WI38 (cell line): ENCODE data around the gene BMI1.

ENCODE experiments used
- H3K4me3 ChIP-seq: 2 replicates; pipeline ENCODE4 v1.5.1; 2011; ENCODE audit warnings: low read depth, mild to moderate bottlenecking, control low read depth, low read length
- TF ChIP-seq, protein P1 (sequence below): IDR thresholded peaks from 2 replicates; pipeline ENCODE4 v1.5.1; 2012; ENCODE audit warnings: low read depth, mild to moderate bottlenecking, control low read depth, low read length

BMI1 gene

DNA sequence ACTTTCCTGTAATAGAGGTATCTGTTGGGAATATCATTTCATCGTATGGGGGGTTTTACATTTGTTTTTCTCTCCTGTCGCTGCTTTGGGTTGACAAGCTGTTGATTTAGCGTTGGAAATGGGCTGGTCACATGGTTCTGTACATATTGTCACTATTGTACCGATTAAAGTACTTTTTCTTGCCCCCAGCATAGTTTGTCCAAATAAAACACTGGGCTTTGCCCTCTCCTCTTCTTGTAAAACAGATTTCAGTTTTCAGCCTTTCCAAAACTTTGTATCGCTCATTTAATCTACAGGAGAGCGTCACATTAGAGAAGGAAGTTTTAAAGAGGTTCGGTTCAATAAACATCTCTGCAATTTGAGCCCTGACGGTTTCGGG is 4.0 kb downstream of the BMI1 start:
- TF ChIP-seq, protein P1, sequence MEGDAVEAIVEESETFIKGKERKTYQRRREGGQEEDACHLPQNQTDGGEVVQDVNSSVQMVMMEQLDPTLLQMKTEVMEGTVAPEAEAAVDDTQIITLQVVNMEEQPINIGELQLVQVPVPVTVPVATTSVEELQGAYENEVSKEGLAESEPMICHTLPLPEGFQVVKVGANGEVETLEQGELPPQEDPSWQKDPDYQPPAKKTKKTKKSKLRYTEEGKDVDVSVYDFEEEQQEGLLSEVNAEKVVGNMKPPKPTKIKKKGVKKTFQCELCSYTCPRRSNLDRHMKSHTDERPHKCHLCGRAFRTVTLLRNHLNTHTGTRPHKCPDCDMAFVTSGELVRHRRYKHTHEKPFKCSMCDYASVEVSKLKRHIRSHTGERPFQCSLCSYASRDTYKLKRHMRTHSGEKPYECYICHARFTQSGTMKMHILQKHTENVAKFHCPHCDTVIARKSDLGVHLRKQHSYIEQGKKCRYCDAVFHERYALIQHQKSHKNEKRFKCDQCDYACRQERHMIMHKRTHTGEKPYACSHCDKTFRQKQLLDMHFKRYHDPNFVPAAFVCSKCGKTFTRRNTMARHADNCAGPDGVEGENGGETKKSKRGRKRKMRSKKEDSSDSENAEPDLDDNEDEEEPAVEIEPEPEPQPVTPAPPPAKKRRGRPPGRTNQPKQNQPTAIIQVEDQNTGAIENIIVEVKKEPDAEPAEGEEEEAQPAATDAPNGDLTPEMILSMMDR: no peak
- H3K4me3 ChIP-seq: peak overlapping the region; percentile 67

DNA sequence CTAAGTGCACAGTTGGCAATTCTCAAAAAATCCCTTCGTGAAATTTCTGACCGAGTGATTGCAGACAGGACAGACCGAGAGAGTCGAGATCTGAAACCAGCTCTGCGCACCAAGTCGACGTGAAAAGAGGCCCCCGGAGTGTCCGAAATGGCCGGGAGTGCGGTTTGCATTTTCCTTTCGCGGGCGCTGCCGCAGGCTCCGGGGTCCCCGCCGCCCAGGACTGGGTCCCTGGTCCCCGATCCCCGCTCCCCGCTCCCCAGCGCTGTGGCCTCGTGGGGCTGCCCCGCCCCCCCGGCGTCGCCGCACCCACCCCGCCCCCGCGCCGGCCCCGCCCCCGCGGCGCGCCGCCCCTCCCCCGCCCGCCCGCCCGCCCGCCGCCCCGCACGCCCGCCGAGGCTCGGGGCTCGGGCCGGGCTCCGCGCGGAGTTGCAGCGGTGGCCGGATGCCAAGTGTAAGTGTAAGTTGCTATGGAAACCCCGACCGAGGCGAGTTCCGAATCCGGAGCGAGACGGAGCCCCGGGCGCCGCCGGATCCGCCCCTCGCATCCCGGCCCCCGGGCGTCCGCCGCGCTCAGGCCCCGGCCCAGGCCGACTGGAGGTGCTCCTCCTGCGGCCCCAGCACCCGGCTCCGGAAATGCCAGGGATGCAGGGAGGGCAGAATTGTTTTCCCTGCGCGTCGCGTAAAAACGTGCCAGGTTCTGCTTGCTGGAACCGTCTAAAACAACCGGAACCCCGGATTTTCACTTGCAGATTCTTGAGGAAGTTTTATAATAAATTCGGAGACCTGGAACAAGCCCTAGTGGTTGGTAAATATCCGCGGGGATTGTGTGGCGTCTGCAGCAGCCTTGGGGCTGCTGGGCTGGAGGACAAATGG is 4.6 kb downstream of the BMI1 start:
- H3K4me3 ChIP-seq: peak overlapping the region; percentile 67
- TF ChIP-seq, protein P1: no peak

DNA sequence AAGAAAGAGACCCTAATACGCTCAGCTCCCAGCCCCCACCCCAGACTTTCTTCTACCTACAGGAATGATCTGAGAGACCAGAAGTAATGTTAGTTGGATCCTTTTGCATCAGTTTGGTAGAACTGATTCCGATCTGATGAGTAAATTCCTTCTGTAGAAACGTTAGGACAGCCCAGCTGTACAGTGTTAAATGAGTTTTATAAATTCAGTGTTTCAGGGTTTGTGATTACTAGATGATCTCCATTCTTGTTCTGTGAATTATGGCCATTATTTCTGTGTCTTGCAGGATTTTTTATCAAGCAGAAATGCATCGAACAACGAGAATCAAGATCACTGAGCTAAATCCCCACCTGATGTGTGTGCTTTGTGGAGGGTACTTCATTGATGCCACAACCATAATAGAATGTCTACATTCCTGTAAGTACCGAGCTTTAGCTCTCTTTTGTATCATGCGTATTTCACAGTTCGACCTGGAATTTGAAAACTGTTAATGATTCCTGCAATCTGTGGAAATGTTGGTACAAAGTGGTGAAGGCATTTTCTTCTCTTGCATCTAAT is 5.3 kb downstream of the BMI1 start:
- TF ChIP-seq, protein P1: no peak
- peak overlapping the region; percentile 67 for H3K4me3 ChIP-seq

DNA sequence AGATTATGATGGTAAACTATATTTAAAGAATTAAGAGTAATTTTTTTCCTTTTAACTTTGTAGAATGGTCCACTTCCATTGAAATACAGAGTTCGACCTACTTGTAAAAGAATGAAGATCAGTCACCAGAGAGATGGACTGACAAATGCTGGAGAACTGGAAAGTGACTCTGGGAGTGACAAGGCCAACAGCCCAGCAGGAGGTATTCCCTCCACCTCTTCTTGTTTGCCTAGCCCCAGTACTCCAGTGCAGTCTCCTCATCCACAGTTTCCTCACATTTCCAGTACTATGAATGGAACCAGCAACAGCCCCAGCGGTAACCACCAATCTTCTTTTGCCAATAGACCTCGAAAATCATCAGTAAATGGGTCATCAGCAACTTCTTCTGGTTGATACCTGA is 8.3 kb downstream of the BMI1 start:
- H3K4me3 ChIP-seq: no peak overlapping the region
- TF ChIP-seq, protein P1: no peak

DNA sequence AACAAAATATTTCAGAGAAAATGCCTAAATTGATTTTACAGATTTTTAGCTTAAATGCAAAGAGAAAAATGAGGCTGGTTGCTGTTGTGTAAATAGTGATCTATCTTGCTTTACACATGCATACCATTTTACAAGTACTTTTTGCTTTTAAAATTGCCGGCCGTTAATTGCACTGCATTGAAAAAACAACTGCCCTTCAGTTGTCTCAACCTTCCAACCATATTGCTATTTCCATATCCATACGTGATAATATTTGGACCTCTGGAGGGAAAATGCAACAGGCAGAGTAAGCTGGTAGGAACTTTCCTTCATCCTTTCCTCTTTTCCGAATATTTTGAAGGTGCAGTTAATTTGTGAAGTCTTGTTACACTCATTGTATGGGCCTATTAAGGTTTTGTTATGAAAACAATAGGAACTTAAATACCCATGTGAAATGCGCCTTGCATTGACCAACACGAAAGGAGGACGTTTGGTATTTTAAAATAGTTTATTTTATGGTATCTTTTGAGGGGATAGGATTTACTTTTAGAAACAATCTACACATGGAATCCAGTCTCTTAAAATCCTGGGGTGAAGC is 11.3 kb downstream of the BMI1 start:
- H3K4me3 ChIP-seq: no peak overlapping the region
- TF ChIP-seq, protein P1: no peak

DNA sequence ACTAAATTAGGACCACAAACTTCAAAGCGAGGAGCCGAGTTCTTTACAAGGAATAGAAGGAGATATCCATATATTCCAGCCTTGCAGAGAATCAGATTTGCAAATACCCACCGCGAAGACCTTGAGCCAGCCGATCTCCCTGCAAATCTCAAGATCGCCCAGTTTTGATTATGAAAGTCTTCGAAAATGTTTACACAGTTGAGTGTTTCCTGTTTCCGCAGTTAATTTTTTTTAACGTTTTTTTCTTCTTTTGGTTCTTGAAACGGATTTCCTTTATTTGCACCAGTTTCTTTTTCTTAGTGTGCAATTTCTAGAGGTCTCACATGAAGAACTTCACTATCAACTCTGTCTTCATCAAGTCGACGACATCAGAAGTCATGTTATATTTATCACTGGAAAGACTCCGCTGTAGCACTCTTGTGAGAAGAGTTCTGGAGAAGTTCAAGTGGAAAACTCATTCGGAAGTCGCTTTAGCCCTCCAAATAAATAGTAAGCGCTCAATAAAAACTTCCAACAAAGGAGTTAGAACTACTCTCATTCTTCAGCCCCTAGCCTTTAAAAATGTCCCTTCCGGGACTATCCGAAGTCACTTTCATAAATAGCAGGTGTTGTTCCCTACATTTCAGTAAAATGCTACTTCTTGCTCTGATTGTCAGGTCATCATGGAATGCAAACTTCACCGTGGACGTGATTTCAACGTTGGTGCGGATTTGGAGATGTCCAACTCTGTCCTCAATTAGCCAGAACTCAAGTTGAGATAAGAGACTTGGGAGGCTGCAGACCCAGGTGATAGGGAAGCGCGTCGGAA is 12.5 kb downstream of the BMI1 start:
- TF ChIP-seq, protein P1: no peak
- H3K4me3 ChIP-seq: no peak overlapping the region

DNA sequence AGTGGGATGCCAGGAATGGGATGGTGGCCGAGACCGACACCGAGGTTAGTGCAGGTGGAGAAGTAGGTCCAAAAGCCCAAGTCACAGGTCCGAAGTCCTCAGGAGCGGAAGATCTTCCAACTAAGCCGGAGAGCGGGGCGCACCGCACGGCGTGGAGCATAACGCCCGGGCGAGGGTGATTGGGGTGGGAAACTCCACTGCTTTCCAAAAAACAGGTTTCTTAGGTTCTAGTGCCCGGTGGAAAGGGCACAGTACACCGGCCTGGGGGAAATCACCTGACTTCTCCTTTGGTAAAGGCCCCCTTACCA is 13.0 kb downstream of the BMI1 start:
- TF ChIP-seq, protein P1: no peak
- H3K4me3 ChIP-seq: no peak overlapping the region
